ENCODE data around the gene IFRD2.
"Not testable (repeated sequence)": the region's sequence is repeated elsewhere in the genome, so short reads cannot be mapped to it uniquely, and the experiment has no call there.

IFRD2 gene

GRCh38 chr3:50246517-50246954 lies 45.7 kb downstream of the IFRD2 start:
- H3K27ac ChIP-seq (ENCODE audit: low read depth, low read length): peak overlapping the region; percentile 88
- no peaks in the 10 kb centered on the region for H3K27me3 ChIP-seq (ENCODE audit: insufficient read depth, low read length, poor library complexity)
- H3K4me2 ChIP-seq (ENCODE audit: low read length): peak overlapping the region; percentile 35
- H2AK5ac ChIP-seq (ENCODE audit: low read length): peak overlapping the region; percentile 99
- peak; percentile 95 for DNase-seq
- peaks cover 2% of the 10 kb centered on the region for H3K36me3 ChIP-seq (ENCODE audit: control insufficient read depth, insufficient read depth, low read length)
- peak overlapping the region; percentile 56 for H3K4ac ChIP-seq (ENCODE audit: low read depth, low read length)
- no peak overlapping the region for H4K8ac ChIP-seq (ENCODE audit: low read depth, low read length)
- no peak overlapping the region for H4K5ac ChIP-seq (ENCODE audit: low read length)
- peak overlapping the region; percentile 98 for H3K23ac ChIP-seq (ENCODE audit: low read length)
- H2BK120ac ChIP-seq (ENCODE audit: low read depth, low read length): no peak overlapping the region
- peaks cover 29% of the 10 kb centered on the region for H3K4me1 ChIP-seq (ENCODE audit: control insufficient read depth, low read depth, low read length)
- H3K9ac ChIP-seq (ENCODE audit: low read length): peak overlapping the region; percentile 85
- peaks cover 70% of the 10 kb centered on the region for H3K79me2 ChIP-seq (ENCODE audit: control insufficient read depth, insufficient read depth, low read length)
- no peak overlapping the region for H2BK15ac ChIP-seq (replicated peaks; ENCODE audit: low read depth)
- peak overlapping the region; percentile 98 for H2BK5ac ChIP-seq (ENCODE audit: low read length)
- H3K4me3 ChIP-seq (ENCODE audit: low read length): no peak overlapping the region
- H3K56ac ChIP-seq (ENCODE audit: low read length): peak overlapping the region; percentile 95
- WGBS (ENCODE audit: extremely low coverage, insufficient coverage, low lambda C conversion rate): no CpG with 5 or more reads among the region's 10 CpGs
- peak overlapping the region; percentile 6 for H3K18ac ChIP-seq (ENCODE audit: low read length)
- peaks cover 47% of the 10 kb centered on the region for H3K79me1 ChIP-seq (ENCODE audit: low read length)

- Histone ChIP-seq H3K4me3 (ENCODE audit: low read length) (no peak overlapping the region), H3K9ac (ENCODE audit: low read length) (peak overlapping the region; percentile 85), H3K27ac (ENCODE audit: low read depth, low read length) (peak overlapping the region; percentile 88), H2BK120ac (ENCODE audit: low read depth, low read length) (peak overlapping the region; percentile 18), H3K18ac (ENCODE audit: low read length) (peak overlapping the region; percentile 43), H3K56ac (ENCODE audit: low read length) (peak overlapping the region; percentile 95), H3K23ac (ENCODE audit: low read length) (peak overlapping the region; percentile 92), H3K79me2 (ENCODE audit: control insufficient read depth, insufficient read depth, low read length) (peaks cover 69% of the 10 kb centered on the region), H4K8ac (ENCODE audit: low read depth, low read length) (no peak overlapping the region), H3K4me1 (ENCODE audit: control insufficient read depth, low read depth, low read length) (peaks cover 33% of the 10 kb centered on the region), H2BK15ac (replicated peaks; ENCODE audit: low read depth) (no peak overlapping the region), H3K4me2 (ENCODE audit: low read length) (peak overlapping the region; percentile 35), H2AK5ac (ENCODE audit: low read length) (peak overlapping the region; percentile 99), H3K27me3 (ENCODE audit: insufficient read depth, low read length, poor library complexity) (no peaks in the 10 kb centered on the region), H3K4ac (ENCODE audit: low read depth, low read length) (peak overlapping the region; percentile 75), H2BK5ac (ENCODE audit: low read length) (peak overlapping the region; percentile 98), H3K36me3 (ENCODE audit: control insufficient read depth, insufficient read depth, low read length) (peaks cover 2% of the 10 kb centered on the region), H3K79me1 (ENCODE audit: low read length) (peaks cover 43% of the 10 kb centered on the region), H4K5ac (ENCODE audit: low read length) (no peak overlapping the region)
- peak; percentile 97 for DNase-seq
- WGBS (ENCODE audit: extremely low coverage, insufficient coverage, low lambda C conversion rate): no CpG with 5 or more reads among the region's 25 CpGs
Measured at GRCh38 chr3:50245831-50246516, 46.3 kb downstream of the IFRD2 start.

GRCh38 chr3:50245251-50245745 lies 46.9 kb downstream of the IFRD2 start:
- H2AK5ac ChIP-seq (ENCODE audit: low read length): peak overlapping the region; percentile 24
- H3K18ac ChIP-seq (ENCODE audit: low read length): peak overlapping the region; percentile 43
- DNase-seq: no peak
- peaks cover 36% of the 10 kb centered on the region for H3K4me1 ChIP-seq (ENCODE audit: control insufficient read depth, low read depth, low read length)
- H3K4me2 ChIP-seq (ENCODE audit: low read length): no peak overlapping the region
- peak overlapping the region; percentile 85 for H3K56ac ChIP-seq (ENCODE audit: low read length)
- no peaks in the 10 kb centered on the region for H3K27me3 ChIP-seq (ENCODE audit: insufficient read depth, low read length, poor library complexity)
- no peak overlapping the region for H2BK120ac ChIP-seq (ENCODE audit: low read depth, low read length)
- no peak overlapping the region for H3K23ac ChIP-seq (ENCODE audit: low read length)
- peaks cover 69% of the 10 kb centered on the region for H3K79me2 ChIP-seq (ENCODE audit: control insufficient read depth, insufficient read depth, low read length)
- H3K4me3 ChIP-seq (ENCODE audit: low read length): no peak overlapping the region
- peak overlapping the region; percentile 88 for H3K27ac ChIP-seq (ENCODE audit: low read depth, low read length)
- H4K5ac ChIP-seq (ENCODE audit: low read length): no peak overlapping the region
- peaks cover under 1% of the 10 kb centered on the region for H3K36me3 ChIP-seq (ENCODE audit: control insufficient read depth, insufficient read depth, low read length)
- no peak overlapping the region for H2BK15ac ChIP-seq (replicated peaks; ENCODE audit: low read depth)
- H3K9ac ChIP-seq (ENCODE audit: low read length): peak overlapping the region; percentile 25
- no peak overlapping the region for H4K8ac ChIP-seq (ENCODE audit: low read depth, low read length)
- no CpG with 5 or more reads among the region's 16 CpGs for WGBS (ENCODE audit: extremely low coverage, insufficient coverage, low lambda C conversion rate)
- peaks cover 43% of the 10 kb centered on the region for H3K79me1 ChIP-seq (ENCODE audit: low read length)
- peak overlapping the region; percentile 82 for H2BK5ac ChIP-seq (ENCODE audit: low read length)
- peak overlapping the region; percentile 75 for H3K4ac ChIP-seq (ENCODE audit: low read depth, low read length)

GRCh38 chr3:50244813-50245212 lies 47.4 kb downstream of the IFRD2 start:
- H4K8ac ChIP-seq (ENCODE audit: low read depth, low read length); H2BK15ac ChIP-seq (replicated peaks; ENCODE audit: low read depth); H3K4ac ChIP-seq (ENCODE audit: low read depth, low read length); DNase-seq; H2BK120ac ChIP-seq (ENCODE audit: low read depth, low read length); H3K27ac ChIP-seq (ENCODE audit: low read depth, low read length); H3K36me3 ChIP-seq (ENCODE audit: control insufficient read depth, insufficient read depth, low read length); H3K18ac ChIP-seq (ENCODE audit: low read length); H4K5ac ChIP-seq (ENCODE audit: low read length); H2BK5ac ChIP-seq (ENCODE audit: low read length); H3K23ac ChIP-seq (ENCODE audit: low read length); H3K4me2 ChIP-seq (ENCODE audit: low read length); H3K4me3 ChIP-seq (ENCODE audit: low read length); H3K27me3 ChIP-seq (ENCODE audit: insufficient read depth, low read length, poor library complexity); H3K9ac ChIP-seq (ENCODE audit: low read length): not testable (repeated sequence)
- Histone ChIP-seq H3K79me1 (ENCODE audit: low read length) (peaks cover 40% of the 10 kb centered on the region), H3K79me2 (ENCODE audit: control insufficient read depth, insufficient read depth, low read length) (peaks cover 69% of the 10 kb centered on the region), H2AK5ac (ENCODE audit: low read length) (peak overlapping the region; percentile 17), H3K4me1 (ENCODE audit: control insufficient read depth, low read depth, low read length) (peaks cover 41% of the 10 kb centered on the region), H3K56ac (ENCODE audit: low read length) (peak overlapping the region; percentile 73)
- WGBS (ENCODE audit: extremely low coverage, insufficient coverage, low lambda C conversion rate): no CpG with 5 or more reads among the region's 6 CpGs

GRCh38 chr3:50243543-50243895 lies 48.7 kb downstream of the IFRD2 start:
- no CpG with 5 or more reads among the region's 4 CpGs for WGBS (ENCODE audit: extremely low coverage, insufficient coverage, low lambda C conversion rate)
- H3K27ac ChIP-seq (ENCODE audit: low read depth, low read length): peak overlapping the region; percentile 5
- no peak overlapping the region for H3K4ac ChIP-seq (ENCODE audit: low read depth, low read length)
- no peaks in the 10 kb centered on the region for H3K36me3 ChIP-seq (ENCODE audit: control insufficient read depth, insufficient read depth, low read length)
- no peak for DNase-seq
- peak overlapping the region; percentile 17 for H3K9ac ChIP-seq (ENCODE audit: low read length)
- H3K4me3 ChIP-seq (ENCODE audit: low read length): no peak overlapping the region
- H2BK5ac ChIP-seq (ENCODE audit: low read length): peak overlapping the region; percentile 20
- no peak overlapping the region for H3K23ac ChIP-seq (ENCODE audit: low read length)
- no peak overlapping the region for H3K4me2 ChIP-seq (ENCODE audit: low read length)
- no peak overlapping the region for H2BK15ac ChIP-seq (replicated peaks; ENCODE audit: low read depth)
- H3K79me1 ChIP-seq (ENCODE audit: low read length): peaks cover 36% of the 10 kb centered on the region
- H3K27me3 ChIP-seq (ENCODE audit: insufficient read depth, low read length, poor library complexity): no peaks in the 10 kb centered on the region
- H3K4me1 ChIP-seq (ENCODE audit: control insufficient read depth, low read depth, low read length): peaks cover 48% of the 10 kb centered on the region
- H3K56ac ChIP-seq (ENCODE audit: low read length): peak overlapping the region; percentile 83
- H2AK5ac ChIP-seq (ENCODE audit: low read length): no peak overlapping the region
- H2BK120ac ChIP-seq (ENCODE audit: low read depth, low read length): no peak overlapping the region
- no peak overlapping the region for H4K5ac ChIP-seq (ENCODE audit: low read length)
- no peak overlapping the region for H3K18ac ChIP-seq (ENCODE audit: low read length)
- H4K8ac ChIP-seq (ENCODE audit: low read depth, low read length): no peak overlapping the region
- H3K79me2 ChIP-seq (ENCODE audit: control insufficient read depth, insufficient read depth, low read length): peaks cover 69% of the 10 kb centered on the region

All from mesendoderm (in vitro differentiated cells).